ENCODE results near the gene NT5C3A.
"Not testable (repeated sequence)": the region's sequence is repeated elsewhere in the genome, so short reads cannot be mapped to it uniquely, and the experiment has no call there.

The NT5C3A gene

DNA sequence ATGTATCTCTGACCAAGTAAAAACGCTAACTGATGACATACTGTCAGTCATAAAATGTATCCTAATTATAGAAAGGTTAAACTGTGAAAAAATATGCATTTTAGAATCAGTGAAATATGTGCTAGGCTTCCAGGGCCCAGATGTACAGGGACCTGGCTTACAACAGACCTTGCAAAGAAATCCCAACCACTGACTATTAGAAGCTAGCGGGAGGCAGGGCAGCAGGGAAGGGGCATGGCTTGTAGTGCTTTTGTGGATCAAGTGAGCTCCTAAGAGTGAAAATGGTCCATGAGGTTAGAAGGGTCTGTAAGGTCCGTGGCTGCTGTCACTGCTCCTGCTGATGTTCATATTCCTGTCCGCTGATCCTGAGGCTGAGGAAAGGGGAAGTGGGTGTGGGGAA is 64.6 kb downstream of the NT5C3A start:
- in situ Hi-C loops (cut with MboI; ENCODE audit: low pct_unique_long_range_greater_than_20kb, low sequenced_read_pairs); DNase-seq: not testable (repeated sequence)

DNA sequence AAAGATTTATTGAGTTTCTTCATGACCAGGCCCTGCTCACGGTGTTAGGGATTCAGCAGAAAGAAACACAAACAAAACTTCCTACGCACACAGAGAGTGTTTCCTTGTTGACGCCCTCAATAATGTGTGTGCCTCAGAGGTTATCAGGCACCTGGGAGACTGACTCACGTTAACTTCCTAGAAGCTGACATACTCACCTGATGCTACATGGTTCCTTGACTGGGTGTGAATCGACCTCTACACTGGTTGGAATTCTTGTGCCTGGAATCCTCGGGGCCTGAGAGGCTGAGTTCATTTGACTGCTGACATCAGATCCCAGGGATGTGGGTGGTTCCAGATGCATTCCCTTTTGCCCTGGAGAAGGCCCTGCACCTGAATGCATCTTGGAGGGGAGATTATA is 69.8 kb downstream of the NT5C3A start:
- in situ Hi-C loops (cut with MboI; ENCODE audit: low pct_unique_long_range_greater_than_20kb, low sequenced_read_pairs); DNase-seq: not testable (repeated sequence)

DNA sequence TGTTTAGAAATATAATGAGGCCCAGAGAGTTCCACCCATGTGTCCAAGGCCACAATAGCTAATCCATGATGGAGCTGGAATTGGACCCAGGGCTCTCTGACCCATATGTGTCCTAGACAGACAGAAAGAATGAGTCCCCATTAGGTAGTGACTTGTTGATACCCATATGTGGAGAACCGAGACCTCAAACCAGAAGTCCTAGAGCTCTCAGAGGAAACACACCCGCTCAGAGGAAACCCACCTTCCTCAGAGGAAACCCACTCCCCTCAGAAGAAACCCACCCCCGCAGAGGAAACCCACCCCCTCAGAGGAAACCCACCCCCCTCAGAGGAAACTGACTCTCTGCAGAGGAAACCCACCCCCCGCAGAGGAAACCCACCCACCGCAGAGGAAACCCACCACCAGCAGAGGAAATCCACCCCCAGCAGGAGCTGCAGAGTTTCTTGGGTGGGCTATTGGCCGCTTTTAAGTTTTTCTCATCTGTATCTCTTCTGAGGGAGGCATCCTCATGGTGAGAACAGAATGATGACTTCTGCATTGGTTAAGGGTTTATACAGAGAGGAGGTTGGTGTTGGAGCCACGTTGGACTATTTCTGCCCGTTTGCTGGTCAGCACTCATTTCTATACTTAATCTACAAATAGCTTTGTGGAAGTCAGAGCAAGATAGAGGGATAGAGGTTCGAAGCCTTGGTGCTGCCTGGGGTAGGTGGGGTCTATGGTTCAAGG is 70.4 kb downstream of the NT5C3A start:
- in situ Hi-C loops (cut with MboI; ENCODE audit: low pct_unique_long_range_greater_than_20kb, low sequenced_read_pairs); DNase-seq: not testable (repeated sequence)

DNA sequence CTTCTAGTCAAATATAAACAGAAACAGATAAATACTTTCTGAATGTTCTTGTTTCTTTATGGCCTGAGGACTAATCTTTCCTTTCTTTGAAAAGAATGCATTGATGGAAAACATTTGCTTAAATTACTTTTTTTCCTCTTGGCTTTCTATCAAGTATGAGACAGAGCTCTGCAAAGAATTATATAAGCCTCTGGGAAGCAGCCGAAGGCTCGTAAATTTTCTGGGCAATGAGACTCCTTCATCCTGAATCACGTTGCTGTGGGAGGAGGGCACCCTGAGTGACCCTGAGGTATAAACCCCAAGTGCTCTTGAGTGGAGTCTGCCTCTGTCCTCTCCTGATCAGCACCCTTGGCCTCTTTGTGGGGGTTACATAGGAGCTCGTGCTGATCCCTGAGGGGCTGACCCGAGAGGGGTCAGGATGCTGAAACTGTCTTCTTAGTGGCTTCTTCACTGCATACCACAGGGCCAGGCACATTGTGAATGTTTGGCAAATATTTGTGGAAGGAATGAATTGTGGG is 71.4 kb downstream of the NT5C3A start:
- DNase-seq; in situ Hi-C loops (cut with MboI; ENCODE audit: low pct_unique_long_range_greater_than_20kb, low sequenced_read_pairs): not testable (repeated sequence)

DNA sequence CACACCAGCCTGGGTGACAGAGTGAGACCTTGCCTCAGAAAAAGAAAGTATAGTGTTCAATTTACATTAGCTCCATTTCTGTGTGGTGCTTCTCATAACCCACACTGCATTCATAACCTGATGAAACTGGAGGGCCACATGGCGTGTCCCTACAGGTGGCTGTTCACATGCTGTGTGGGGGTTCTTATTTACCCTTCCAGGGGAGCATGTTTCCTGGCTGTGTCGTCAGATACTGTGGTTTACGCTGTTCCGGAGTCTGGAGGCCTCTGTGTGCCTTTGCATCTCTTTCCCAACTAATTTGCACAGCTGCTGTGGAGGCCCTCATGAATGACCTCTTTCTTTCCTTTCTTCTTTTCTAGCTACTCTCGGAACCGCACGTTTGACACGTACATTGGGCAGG is 74.4 kb downstream of the NT5C3A start:
- in situ Hi-C loops (cut with MboI; ENCODE audit: low pct_unique_long_range_greater_than_20kb, low sequenced_read_pairs); DNase-seq: not testable (repeated sequence)

DNA sequence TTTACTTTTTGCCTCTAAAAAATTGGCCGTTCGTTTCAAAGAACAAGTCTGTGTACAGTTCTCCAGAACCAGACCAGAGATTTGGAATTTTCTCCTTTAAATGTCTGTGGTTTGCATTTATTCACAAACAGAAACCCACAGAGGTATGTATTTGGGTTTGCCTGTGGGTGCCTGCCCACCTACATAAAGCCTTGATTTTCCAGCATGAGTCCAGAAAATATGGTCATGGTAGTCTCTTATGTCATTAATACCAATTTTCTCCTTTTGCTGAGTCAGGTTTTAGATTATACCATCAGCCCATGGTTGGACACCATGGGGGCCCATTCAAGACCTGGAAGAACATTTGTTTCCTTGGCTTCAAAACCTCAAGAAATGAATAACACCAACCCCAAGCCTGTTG is 82.7 kb downstream of the NT5C3A start:
- in situ Hi-C loops (cut with MboI; ENCODE audit: low pct_unique_long_range_greater_than_20kb, low sequenced_read_pairs); DNase-seq: not testable (repeated sequence)

DNA sequence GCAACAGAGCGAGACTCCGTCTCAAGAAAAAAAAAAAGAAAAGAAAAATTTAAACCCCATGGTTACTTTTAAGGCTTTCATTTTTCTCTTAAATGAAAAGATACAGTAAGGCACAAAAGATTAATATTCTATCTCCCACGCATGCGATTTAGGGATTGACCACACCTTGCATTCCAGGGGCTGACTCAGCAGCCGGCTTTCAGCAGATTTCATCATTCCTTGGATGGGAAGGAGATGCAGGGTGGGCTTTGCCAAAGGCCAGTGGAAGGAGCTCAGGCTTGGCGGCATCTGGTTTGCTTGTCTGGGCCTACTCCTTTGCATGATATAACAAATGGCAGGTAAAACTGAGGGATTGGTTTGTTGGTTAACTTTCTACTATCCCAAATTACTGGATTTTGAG is 83.3 kb downstream of the NT5C3A start:
- DNase-seq; in situ Hi-C loops (cut with MboI; ENCODE audit: low pct_unique_long_range_greater_than_20kb, low sequenced_read_pairs): not testable (repeated sequence)

DNA sequence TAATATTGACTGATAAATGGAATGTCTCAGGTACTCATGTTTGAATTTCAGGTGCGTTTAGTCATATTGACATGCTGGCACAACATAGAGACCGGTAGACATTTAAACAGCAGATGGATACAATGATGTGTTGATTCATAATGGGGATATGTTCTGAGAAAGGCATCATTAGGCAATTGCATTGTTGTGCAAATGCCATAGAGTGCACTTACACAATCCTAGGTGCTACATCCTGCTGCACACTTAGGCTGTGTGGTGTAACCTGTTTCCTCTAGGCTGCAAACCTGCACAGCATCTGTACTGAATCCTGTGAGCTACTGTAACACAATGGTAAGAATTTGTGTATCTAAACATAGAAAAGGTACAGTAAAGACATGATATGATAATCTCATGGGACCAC is 85.4 kb downstream of the NT5C3A start:
- DNase-seq; in situ Hi-C loops (cut with MboI; ENCODE audit: low pct_unique_long_range_greater_than_20kb, low sequenced_read_pairs): not testable (repeated sequence)

DNA sequence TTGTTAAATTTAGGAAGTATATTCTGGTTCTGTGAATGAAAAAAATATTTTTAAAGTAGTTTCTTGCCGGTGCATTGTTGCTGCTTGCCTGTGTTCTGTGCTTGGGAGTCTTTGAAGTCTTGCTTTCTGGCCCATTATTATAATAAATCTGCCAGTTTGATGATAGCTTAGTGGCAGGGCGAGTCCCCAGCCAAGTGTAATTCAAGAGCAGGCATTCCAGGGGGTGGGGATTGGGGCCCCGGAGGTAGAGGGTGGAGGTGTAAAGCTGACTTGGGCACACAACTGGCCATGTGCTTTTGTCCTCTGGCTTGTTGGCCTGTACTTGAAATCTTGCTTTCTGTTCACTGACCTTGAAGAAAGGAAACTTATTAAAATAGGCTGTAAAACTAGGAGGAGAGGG is 90.6 kb downstream of the NT5C3A start:
- DNase-seq; in situ Hi-C loops (cut with MboI; ENCODE audit: low pct_unique_long_range_greater_than_20kb, low sequenced_read_pairs): not testable (repeated sequence)

DNA sequence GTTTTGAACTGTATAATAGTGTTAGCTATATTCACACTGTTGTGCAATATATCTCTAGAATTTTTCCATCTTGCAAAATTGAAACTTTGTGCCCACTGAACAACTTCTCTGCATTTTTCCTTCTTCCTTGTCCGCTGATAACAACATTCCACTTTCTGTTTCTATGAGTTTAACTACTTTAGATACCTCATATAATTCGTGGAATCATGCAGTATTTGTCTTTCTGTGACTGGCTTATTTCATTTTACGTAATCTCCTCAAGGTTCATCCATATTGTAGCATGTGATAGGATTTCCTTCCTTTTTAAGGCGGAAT is 95.4 kb downstream of the NT5C3A start:
- DNase-seq; in situ Hi-C loops (cut with MboI; ENCODE audit: low pct_unique_long_range_greater_than_20kb, low sequenced_read_pairs): not testable (repeated sequence)

DNA sequence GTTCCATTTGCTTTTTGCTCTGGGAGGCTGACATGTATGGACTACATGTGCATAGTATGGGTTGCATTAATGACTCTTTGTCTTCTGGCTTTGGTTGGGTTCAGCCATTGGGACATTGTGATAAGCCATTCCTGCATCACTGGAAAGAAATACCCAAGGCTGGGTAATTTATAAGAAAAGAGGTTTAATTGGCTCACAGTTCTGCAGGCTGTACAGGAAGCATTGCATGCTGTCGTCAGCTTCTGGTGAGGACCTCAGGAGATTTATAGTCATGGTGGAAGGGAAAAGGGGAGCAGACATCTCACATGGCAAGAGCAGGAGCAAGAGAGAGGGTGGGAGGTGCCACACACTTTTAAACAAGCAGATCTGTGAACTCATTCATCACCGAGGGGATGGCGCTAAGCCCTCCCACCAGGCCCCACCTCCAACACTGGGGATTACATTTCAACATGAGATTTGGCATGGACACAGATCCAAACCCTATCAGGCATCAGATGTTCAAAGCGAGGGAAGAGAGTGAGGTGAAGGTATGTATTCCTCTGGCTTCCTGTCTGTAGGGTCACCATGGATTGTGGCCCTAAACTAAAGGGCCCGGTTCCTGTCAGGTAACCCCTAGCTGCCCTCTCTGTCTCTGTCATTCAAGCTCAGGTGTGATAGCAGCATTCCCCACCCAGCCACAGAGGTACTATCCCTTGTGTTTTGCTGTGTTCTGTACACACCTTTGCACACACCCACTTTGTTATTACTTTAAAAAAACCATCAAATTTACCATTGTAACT is 95.9 kb downstream of the NT5C3A start:
- DNase-seq; in situ Hi-C loops (cut with MboI; ENCODE audit: low pct_unique_long_range_greater_than_20kb, low sequenced_read_pairs): not testable (repeated sequence)

DNA sequence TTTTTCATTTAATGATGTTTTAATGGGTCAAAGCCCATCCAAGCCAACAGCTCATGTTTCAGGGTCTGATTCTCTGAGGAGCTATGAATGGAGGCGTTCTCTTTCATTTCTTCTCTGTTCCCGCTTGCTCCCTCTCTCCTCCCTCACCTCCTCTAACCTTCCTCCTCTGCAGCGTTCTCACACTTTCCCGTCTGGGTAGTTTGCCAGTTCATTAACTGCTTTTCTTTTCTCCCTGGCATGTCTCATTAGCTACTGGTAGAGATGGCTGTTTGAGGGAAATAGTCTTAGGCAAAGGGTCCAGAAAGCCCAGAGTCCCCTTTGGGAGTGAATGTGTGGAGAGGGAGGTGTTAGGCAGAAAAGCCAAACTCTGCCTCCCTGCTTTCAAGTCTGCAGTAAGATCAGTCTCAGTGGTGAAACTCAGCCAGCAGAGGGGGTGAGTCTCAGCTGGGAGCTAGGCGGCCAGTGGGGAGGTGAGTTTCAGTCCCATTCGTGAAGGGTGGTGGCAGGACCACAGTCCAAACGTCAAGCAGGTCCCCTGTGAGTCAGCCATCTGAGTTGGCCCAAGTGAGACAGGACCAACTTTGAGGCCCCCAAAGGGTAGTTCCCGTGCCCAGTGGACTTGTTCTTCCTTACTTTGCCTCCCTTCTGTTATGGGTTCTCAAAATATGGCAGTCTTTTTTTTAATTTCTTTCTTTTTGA is 98.0 kb downstream of the NT5C3A start:
- DNase-seq; in situ Hi-C loops (cut with MboI; ENCODE audit: low pct_unique_long_range_greater_than_20kb, low sequenced_read_pairs): not testable (repeated sequence)

Measured in KBM-7 (cell line).